Activated CD8-positive, alpha-beta memory T cell treated with anti-CD3 and anti-CD28 coated beads, Interleukin-2, amount 50 U/mL, for 24 hours (primary cell): ENCODE results near the gene PNPLA7.
"Not testable (repeated sequence)": the region's sequence is repeated elsewhere in the genome, so short reads cannot be mapped to it uniquely, and the experiment has no call there.

Source experiments
- DNase-seq: peaks from one replicate; pipeline ENCODE4 v3.0.0-alpha.2; 2020; ENCODE audit errors: extremely low read depth

Gene PNPLA7

GRCh38 chr9:137540536-137540935 is 9.7 kb downstream of the PNPLA7 start:
- no peak for DNase-seq

- DNase-seq = no peak
Observed at GRCh38 chr9:137538058-137538457, 12.1 kb downstream of the PNPLA7 start.

DNA sequence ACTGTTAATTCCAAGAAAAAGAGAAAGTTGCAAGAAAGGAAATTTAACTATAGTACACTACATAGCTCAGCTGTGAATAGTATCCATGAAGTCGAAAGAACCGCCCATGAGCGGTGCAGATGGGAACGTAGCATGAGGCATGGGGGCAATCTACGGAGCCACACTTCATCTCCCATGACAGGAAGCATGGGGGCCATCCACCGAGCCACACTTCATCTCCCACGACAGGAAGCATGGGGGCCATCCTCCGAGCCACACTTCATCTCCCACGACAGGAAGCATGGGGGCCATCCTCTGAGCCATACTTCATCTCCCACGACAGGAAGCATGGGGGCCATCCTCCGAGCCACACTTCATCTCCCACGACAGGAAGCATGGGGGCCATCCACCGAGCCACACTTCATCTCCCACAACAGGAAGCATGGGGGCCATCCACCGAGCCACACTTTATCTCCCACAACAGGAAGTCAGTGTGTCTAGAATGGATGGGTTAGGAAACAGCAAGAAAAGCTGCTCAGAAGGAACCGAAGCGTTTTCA is 13.5 kb downstream of the PNPLA7 start:
- not testable (repeated sequence) for DNase-seq

DNA sequence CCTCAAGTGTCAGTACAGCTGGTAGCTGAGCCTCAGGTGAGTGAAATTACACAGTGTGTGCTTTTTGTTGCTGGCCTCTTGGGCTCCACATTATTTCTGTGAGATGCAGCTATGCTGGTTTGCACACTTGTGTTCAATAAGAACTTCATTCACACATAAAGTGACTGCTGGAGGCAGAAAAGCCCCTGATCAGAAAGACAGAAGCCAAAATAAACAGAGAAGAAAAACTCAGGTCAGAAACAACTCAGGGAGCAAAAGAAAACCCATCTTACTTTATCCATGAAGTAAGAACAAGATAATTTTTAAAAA is 15.1 kb downstream of the PNPLA7 start:
- DNase-seq = no peak

DNA sequence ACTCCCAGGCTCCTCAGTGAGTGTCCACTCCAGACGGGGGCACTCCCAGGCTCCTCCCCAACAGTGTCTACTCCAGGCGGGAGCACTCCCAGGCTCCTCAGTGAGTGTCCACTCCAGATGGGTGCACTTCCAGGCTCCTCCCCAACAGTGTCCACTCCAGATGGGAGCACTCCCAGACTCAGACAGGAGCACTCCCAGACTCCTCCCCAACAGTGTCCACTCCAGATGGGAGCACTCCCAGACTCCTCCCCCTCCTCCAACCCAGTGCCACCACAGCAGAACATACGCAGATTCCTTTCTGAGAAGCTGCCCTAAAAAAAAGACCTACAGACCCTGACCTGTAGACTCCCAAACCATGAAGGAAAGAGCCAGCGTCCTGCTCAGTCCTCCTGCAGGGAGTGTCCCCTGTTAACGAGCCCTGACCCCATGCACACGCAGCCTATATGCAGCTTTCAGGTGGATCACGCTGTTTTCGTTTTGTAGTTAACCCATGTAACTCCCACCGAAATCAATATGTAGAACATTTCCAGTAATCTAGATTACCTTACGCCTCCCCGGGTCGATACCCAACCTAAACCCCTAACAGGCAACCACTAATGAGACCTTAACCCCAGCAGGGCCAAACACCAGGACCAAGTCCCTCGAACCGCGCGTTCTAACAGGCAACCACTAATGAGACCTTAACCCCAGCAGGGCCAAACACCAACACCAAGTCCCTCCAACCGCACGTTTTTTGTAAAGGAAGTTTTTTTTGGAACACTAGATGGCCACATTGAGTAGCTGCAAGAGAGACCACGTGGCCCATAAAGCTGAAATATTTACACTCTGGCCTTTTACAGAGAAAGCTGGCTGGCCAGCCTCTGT is 15.7 kb downstream of the PNPLA7 start:
- DNase-seq = no peak

- DNase-seq = not testable (repeated sequence)
Observed at GRCh38 chr9:137532891-137533468, 17.2 kb downstream of the PNPLA7 start.

GRCh38 chr9:137531099-137531765 is 19.0 kb downstream of the PNPLA7 start:
- DNase-seq = no peak

GRCh38 chr9:137530331-137530730 is 19.9 kb downstream of the PNPLA7 start:
- DNase-seq = no peak

GRCh38 chr9:137524981-137525317 is 25.3 kb downstream of the PNPLA7 start:
- no peak for DNase-seq

DNA sequence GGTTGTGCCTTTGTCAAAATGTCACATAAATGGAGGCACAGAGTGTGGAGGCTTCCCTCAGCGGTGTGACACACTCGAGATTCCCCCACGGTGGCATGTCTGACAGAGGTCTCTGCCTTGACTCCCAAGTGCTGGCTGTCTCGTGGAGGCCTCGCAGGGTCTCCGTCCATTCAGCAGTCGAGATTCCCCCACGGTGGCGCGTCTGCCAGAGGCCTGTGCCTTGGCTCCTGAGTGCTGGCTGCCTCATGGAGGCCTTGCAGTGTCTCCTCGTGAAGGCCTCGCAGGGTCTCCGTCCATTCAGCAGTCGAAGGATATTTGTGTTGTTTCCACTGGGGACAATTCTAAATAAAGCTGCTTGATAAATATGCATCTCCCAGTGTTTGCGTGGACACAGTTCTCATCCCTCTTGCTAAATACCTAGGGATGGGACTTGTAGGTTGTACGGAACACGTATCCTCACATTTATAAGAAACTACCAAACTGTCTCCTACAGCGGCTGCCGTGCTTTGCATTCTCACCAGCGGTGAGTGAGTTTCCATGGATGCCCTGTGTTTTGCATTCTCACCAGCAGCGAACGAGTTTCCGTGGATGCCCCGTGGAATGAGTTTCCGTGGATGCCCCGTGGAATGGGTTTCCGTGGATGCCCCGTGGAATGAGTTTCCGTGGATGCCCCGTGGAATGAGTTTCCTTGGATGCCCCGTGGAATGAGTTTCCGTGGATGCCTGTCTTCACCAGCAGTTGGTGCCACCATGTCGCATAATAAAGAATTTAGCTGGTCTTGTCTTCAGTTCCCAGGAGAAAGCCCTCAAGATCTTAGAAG is 25.8 kb downstream of the PNPLA7 start:
- no peak for DNase-seq

DNA sequence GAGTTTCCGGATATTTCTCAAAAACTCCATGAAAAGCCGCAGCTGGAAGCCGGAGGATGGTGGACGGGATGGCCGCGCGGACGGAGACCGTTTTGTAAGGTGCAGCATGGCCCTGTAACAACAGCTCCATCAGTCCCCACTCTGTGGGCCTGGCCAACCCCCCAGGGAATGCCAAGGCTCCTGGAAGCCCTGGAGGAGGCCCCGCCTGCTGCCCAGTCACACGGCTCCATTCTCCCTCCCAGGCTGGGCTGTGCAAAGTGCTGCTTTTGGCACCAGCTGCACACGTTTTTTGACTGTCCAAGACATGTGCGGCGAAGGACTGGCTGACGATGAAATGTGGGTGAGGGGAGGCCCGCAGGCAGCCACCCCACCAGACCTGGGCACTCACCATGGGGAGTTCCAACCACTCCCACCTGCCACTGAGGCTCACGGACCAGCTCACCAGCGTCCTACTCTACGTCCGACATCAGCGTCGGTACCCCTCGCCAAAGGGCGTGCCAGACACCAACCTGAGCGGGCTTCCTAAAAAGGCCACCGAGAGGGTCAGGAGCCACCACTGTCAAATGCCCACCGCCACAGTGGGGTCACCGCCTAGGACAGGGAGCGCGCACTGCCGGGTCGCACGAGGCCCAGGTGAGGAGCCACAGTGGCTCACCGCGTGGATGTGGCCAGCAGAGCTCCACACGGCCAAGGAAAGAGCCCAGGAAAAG is 27.3 kb downstream of the PNPLA7 start:
- no peak for DNase-seq

DNA sequence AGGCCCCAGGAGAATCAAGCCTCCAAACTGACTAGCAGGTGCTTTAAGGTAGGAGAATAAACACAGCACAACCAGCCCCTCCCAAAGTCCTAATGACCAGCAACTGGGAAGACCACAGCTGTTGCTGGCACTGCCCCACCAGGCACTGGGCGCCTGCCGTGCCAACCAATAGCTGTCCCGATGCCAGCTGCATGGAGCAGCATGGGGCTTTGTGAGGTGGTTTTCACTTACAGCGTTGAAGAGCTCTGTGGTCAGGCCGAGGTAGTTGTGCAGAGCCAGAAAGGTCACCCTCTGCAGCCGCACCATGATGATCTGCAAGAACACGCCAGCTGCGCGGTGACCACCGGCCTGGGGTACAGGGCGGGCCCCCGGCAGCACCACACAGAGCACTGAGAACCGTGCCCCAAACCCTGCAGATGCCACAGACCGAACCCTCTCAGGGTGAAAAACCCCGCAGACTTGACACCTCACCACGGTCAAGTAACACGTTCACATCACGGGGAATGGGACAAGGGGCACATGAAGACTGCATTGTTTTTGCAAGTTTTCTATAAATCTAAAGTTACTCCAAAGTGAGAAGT is 28.7 kb downstream of the PNPLA7 start:
- DNase-seq = no peak

- DNase-seq = no peak
Observed at GRCh38 chr9:137520614-137521404, 29.4 kb downstream of the PNPLA7 start.

DNA sequence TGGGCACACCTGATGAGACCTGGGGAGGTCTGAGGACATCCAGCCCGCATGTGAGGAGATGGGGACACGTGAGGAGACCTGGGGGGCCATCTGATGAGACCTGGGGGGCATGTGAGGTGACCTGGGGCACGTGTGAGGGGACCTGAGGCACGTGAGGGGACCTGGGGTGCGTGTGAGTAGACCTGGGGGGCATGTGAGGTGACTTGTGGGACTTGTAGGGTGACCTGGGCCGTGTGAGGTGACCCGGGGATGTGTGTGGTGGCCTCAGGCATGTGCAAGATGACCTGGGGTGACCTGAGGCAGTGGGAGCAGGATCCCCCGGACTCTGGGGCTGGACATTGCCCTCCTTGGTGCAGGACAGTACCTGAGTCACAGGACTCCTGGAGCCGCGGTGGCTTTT is 30.6 kb downstream of the PNPLA7 start:
- DNase-seq = no peak

DNA sequence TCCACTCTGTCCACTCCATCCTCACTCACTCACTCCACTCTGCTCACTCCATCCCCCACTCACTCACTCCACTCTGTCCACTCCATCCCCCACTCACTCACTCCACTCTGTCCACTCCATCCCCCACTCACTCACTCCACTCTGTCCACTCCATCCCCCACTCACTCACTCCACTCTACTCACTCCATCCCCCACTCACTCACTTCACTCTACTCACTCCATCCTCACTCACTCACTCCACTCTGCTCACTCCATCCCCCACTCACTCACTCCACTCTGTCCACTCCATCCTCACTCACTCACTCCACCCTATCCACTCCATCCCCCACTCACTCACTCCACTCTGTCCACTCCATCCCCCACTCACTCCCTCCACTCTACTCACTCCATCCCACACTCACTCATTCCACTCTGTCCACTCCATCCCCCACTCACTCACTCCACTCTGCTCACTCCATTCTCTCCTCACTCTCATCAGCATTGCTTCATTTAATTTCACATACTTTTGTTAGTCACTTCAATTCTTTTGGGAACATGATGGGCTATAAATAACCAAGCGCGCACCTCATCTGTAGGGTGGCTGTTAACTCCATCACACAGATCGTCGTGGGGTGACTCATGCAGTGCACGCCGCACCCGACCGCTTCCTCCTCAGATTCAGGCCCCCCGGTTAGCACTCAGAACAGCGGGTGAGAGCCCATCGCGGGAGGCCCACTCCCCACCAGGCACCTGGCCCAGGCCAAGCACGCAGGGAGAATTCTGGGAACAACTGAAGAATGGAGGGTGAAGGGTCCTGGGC is 31.3 kb downstream of the PNPLA7 start:
- not testable (repeated sequence) for DNase-seq

GRCh38 chr9:137516144-137516917 is 33.9 kb downstream of the PNPLA7 start:
- no peak for DNase-seq

- DNase-seq = no peak
Observed at GRCh38 chr9:137515338-137515724, 34.9 kb downstream of the PNPLA7 start.

DNA sequence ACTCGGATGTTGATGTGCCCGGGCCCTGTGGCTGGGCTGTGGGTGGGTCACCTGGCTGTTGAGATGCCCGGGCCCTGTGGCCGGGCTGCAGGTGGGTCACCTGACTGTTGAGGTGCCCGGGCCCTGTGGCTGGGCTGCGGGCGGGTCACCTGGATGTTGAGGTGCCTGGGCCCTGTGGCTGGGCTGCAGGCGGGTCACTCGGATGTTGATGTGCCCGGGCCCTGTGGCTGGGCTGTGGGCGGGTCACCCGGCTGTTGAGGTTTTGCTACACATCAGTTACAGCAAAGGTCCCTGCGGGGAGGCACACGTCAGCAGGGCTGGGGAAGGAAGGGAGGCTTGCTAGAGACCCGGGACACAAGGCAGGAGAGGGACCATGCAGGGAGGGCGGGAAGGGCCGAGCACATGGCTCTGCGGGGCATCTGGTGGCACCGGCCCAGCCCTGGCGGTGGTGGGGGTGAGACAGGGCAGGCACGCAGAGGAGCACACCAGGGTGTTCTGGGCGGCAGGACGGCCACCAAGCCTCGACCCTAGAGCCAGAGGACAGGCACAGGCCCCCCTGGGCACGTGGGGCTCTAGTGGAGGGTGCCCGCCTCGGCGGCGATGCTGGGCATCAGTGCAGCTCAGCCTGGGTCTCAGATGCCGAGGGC is 35.4 kb downstream of the PNPLA7 start:
- DNase-seq = no peak
